Mucosa of descending colon (tissue), 3 donors: ENCODE results near the gene MAGI2. TPM values are rescaled to one million over a fixed set of nuclear protein-coding genes. Genes with fewer than 3 reads are reported as not detected.

Experiments used
- ATAC-seq: fragments of 200-7000 bp; cut with Tn5 transposase; one replicate; pipeline ENCODE4 v1.9.1; 2020; ENCODE audit warnings: mild to moderate bottlenecking, moderate library complexity
- DNase-seq, 3 donors: peaks; one replicate each; pipeline ENCODE4 v3.0.0-alpha.2; 2020
- H3K36me3 ChIP-seq: fragments of 200-600 bp; one replicate; pipeline ENCODE4 v1.8.0; 2021; ENCODE audit warnings: low read depth, mild to moderate bottlenecking
- H3K4me1 ChIP-seq: fragments of 200-600 bp; one replicate; pipeline ENCODE4 v1.8.0; 2021; ENCODE audit warnings: low read depth, mild to moderate bottlenecking
- H3K4me3 ChIP-seq: fragments of 200-600 bp; one replicate; pipeline ENCODE4 v1.8.0; 2021; ENCODE audit warnings: mild to moderate bottlenecking
- H3K9me3 ChIP-seq: fragments of 200-600 bp; one replicate; pipeline ENCODE4 v1.8.0; 2021; ENCODE audit warnings: mild to moderate bottlenecking
- intact Hi-C, 2 donors: fragments of 100-400 bp; cut with DNase I in 1 of 2; cut with micrococcal nuclease in 1 of 2; formaldehyde crosslinking; loops; one replicate each; pipeline versions ENCODE4 v1.11.0 to v1.11.1; 2022; cut with DNase I, micrococcal nuclease
- total RNA-seq, 3 donors: library from RNA; stranded (reverse); fragmentation: NEBNext Ultra II Directional in 2 of 3; extraction: Animal tissue kit (Norgen Biotek cat#: 25700) in 2 of 3; gene quantifications; one replicate each; pipeline versions ENCODE4 v1.2.1 to v1.2.4, GENCODE V29; 2021 to 2023
- TF ChIP-seq, protein P1 (sequence below): fragments of 200-600 bp; IDR thresholded peaks from one replicate; pipeline ENCODE4 v1.8.0; 2022; ENCODE audit warnings: antibody characterized with exemption, mild to moderate bottlenecking
- donor health status: DM: no; HTN: no; CAD: no; lungs with moderate emphysema.
- donor health status: DM: no; HTN: no; CAD: no.
- donor health status: DM: no; HTN: yes; CAD: no.

The MAGI2 gene
- total RNA-seq, 3 donors from 2014 or later, result 1.9 to 14.5 (median 2.7) TPM

DNA sequence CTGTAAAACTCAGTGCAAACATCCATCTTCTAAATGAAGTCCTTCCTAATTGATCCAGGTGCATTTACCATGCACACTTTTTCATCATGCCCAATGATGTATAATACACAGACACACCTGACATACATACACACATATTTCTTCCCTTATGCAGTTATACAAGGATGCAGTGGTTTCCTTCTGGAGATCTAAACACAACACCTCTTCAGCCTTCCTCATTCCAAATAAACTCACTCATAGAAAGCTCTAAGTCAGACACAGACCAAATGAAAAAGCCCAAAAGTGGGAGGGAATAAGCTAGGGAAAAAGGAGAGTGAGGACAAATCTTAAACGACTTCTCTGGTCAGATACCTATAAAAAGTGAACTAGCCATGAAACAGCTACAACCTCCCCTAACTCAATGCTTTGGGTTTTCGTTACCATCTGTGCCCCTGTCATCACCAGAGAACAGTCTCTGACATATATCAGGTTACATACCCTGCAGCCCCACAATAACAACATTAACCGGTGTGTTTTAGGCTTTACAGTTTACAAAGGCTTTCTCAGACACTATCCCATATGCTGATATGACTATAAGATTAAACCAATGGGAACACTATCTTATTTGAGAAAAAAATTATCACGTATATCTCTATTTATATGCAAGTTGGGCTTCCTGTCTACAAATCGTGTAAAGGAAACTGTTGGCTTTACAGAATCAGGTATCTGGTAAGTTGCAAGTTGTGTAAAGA lies 979.7 kb downstream of the MAGI2 start:
- ATAC-seq (no peak), DNase-seq (no peak)
- Histone ChIP-seq H3K36me3 (no peaks in the 10 kb centered on the region), H3K4me1 (no peaks in the 10 kb centered on the region), H3K4me3 (no peak overlapping the region), H3K9me3 (no peaks in the 10 kb centered on the region)
- intact Hi-C loops, result no loop called here
- TF ChIP-seq, protein P1, sequence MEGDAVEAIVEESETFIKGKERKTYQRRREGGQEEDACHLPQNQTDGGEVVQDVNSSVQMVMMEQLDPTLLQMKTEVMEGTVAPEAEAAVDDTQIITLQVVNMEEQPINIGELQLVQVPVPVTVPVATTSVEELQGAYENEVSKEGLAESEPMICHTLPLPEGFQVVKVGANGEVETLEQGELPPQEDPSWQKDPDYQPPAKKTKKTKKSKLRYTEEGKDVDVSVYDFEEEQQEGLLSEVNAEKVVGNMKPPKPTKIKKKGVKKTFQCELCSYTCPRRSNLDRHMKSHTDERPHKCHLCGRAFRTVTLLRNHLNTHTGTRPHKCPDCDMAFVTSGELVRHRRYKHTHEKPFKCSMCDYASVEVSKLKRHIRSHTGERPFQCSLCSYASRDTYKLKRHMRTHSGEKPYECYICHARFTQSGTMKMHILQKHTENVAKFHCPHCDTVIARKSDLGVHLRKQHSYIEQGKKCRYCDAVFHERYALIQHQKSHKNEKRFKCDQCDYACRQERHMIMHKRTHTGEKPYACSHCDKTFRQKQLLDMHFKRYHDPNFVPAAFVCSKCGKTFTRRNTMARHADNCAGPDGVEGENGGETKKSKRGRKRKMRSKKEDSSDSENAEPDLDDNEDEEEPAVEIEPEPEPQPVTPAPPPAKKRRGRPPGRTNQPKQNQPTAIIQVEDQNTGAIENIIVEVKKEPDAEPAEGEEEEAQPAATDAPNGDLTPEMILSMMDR, result no peak

DNA sequence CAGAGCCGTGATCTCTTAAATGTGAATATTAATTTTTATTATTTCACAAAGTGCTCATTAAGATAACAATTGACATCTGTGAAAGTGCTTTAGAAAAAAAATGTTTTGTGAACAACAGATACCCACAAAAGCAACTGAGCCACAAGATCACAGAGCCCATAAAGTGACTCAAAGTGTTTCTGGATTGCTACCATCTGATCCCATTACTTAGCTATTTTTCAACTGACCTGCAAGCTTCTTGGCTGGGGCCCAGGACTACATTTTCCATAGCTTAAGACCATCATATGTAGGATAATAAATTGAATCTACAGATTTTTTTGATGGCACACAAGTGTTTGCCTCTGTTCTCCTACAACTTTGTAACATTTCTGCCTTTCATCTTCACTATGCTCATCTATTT lies 980.4 kb downstream of the MAGI2 start:
- intact Hi-C loops, result no loop called here
- no peak for DNase-seq
- Histone ChIP-seq H3K4me3 (no peak overlapping the region), H3K4me1 (no peaks in the 10 kb centered on the region), H3K36me3 (no peaks in the 10 kb centered on the region), H3K9me3 (no peaks in the 10 kb centered on the region)
- TF ChIP-seq, protein P1, result no peak
- ATAC-seq, result no peak

DNA sequence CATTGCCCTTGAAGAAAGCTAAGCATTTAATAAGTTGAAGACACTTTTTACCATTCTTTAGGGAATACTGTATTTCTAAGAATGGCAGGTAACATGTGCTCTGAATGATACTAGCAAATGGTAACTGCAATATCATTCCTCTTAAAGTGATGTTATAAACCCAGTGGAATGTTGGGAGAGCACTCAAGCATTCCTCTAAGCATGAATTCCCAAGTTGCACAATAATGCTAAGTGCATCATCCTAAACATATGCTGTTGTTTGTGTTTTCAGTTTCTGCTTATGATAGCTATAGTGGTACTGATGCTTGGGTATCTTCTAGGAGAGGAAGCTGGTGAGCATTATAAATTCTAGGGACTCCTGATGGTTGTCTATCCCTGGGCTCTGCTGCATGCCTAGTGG lies 980.9 kb downstream of the MAGI2 start:
- no peak for ATAC-seq
- DNase-seq, result no peak
- TF ChIP-seq, protein P1, result no peak
- H3K36me3 ChIP-seq, result no peaks in the 10 kb centered on the region
- H3K4me3 ChIP-seq, result no peak overlapping the region
- intact Hi-C loops, result no loop called here
- no peaks in the 10 kb centered on the region for H3K9me3 ChIP-seq
- no peaks in the 10 kb centered on the region for H3K4me1 ChIP-seq

DNA sequence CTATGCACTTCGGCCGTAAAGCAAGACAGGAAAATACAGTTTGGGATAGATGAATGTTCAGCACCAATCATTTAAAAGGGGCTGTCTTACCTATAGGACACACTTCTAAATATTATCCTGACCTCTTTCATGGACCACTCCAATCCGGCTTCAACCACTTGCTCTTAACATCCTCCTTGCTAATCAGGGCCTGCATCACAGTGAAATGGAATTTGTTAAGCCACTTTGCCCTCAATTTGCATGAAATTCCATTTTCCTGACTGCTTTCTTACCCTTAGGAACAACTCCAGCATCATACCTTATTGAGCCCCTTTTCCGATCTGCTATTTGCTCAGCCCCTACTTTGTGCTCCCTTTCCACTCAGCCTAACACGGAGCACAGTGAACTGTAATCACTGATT lies 987.6 kb downstream of the MAGI2 start:
- intact Hi-C loops, result no loop called here
- H3K4me3 ChIP-seq, result no peak overlapping the region
- ATAC-seq, result no peak
- no peaks in the 10 kb centered on the region for H3K36me3 ChIP-seq
- no peaks in the 10 kb centered on the region for H3K4me1 ChIP-seq
- TF ChIP-seq, protein P1, result no peak
- no peaks in the 10 kb centered on the region for H3K9me3 ChIP-seq
- DNase-seq, result no peak

DNA sequence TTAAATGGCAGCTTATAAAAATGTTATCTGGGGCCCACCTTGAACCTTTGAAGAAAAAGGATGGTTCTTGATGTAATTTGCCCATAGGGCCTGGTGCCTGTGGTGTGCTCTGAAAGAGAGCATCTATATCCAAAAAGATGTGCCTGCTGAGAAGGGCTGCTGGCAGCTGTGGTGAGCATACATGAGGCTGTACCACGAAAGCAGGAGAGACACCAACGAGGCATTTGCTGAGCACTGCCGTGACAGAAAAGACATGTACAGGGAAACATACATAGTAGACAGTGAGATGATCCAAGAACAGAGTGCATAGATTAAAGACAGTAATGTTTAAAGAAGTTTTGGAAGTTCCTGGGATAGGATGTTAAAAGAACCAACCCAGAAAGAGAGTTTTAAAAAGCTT lies 990.4 kb downstream of the MAGI2 start:
- TF ChIP-seq, protein P1, result no peak
- Histone ChIP-seq H3K36me3 (no peaks in the 10 kb centered on the region), H3K9me3 (no peaks in the 10 kb centered on the region), H3K4me1 (no peaks in the 10 kb centered on the region), H3K4me3 (no peak overlapping the region)
- intact Hi-C loops, result no loop called here
- DNase-seq (no peak), ATAC-seq (no peak)

DNA sequence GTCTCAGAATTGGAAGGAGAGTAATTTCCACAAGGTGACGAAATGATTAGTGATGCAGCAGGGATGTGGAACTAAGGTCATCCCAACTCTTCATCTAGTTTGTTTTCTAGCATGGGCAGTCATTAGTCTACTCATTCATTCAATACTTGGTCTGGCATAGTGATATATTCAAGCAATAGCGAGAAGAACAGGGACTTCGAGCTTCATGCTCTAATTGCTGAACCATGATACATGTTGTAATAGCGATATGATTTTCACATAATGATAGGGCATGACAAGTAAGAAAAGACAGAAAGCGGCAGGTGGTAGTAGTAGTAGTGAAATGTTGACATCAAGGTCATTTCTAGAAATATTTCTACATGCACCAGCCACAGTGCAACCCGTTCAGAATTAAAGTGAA lies 1002.8 kb downstream of the MAGI2 start:
- no peaks in the 10 kb centered on the region for H3K36me3 ChIP-seq
- H3K9me3 ChIP-seq, result no peaks in the 10 kb centered on the region
- DNase-seq (no peak), ATAC-seq (no peak)
- no peaks in the 10 kb centered on the region for H3K4me1 ChIP-seq
- intact Hi-C loops, result no loop called here
- no peak overlapping the region for H3K4me3 ChIP-seq
- TF ChIP-seq, protein P1, result no peak
